ENCODE results near the gene CBL. TPM values are rescaled to one million over a fixed set of nuclear protein-coding genes. Genes with fewer than 3 reads are reported as not detected.
A peak's percentile ranks its signal among the peaks of the same experiment; 100 is the strongest.

Gene CBL
- total and polyA plus RNA-seq, 8 donors, result 2.0 to 9.8 (median 3.8) TPM

- no peaks in the 10 kb centered on the region for H3K9me3 ChIP-seq
- H3K4me1 ChIP-seq, result peaks cover 0 to 3% (median 0%) of the 10 kb centered on the region in 3 donors
- H3K27me3 ChIP-seq, result no peaks in the 10 kb centered on the region
- H3K27ac ChIP-seq, result peak overlapping the region in 1 of 4 donors; percentile 8
- no peak overlapping the region for H3K4me3 ChIP-seq
- WGBS, 2 donors, result 23 to 32% methylated on average over 3 of the region's 3 CpGs
- TF ChIP-seq CTCF (IDR thresholded peaks at IDR 0.05), result no peak
- H3K36me3 ChIP-seq, result no peaks in the 10 kb centered on the region
- intact Hi-C loops (cut with DNase I), result no loop called here
- FAIRE-seq, result no peak
- no peak for DNase-seq
- no peak for ATAC-seq
Observed at GRCh38 chr11:119263352-119263940, 57.3 kb downstream of the CBL start.

GRCh38 chr11:119266063-119266462 is 59.9 kb downstream of the CBL start:
- 91 to 95% methylated on average over 3 of the region's 3 CpGs for WGBS, 2 donors
- ATAC-seq, result no peak
- intact Hi-C loops (cut with DNase I), result no loop called here
- no peak for TF ChIP-seq CTCF (IDR thresholded peaks at IDR 0.05)
- FAIRE-seq, result no peak
- peaks cover 0 to 3% (median 0%) of the 10 kb centered on the region in 3 donors for H3K4me1 ChIP-seq
- H3K27me3 ChIP-seq, result no peaks in the 10 kb centered on the region
- DNase-seq, result no peak
- H3K9me3 ChIP-seq, result no peaks in the 10 kb centered on the region
- H3K27ac ChIP-seq, result no peak overlapping the region
- H3K4me3 ChIP-seq, result no peak overlapping the region
- H3K36me3 ChIP-seq, result no peaks in the 10 kb centered on the region

- intact Hi-C loops (cut with DNase I), result no loop called here
- Histone ChIP-seq H3K4me1 (peaks cover 0 to 3% (median 0%) of the 10 kb centered on the region in 3 donors), H3K9me3 (no peaks in the 10 kb centered on the region), H3K27me3 (no peaks in the 10 kb centered on the region), H3K27ac (no peak overlapping the region), H3K36me3 (no peaks in the 10 kb centered on the region), H3K4me3 (no peak overlapping the region)
- ATAC-seq (no peak), FAIRE-seq (no peak), DNase-seq (no peak)
- WGBS, 2 donors, result 91 to 94% methylated on average over 7 of the region's 7 CpGs
- no peak for TF ChIP-seq CTCF (IDR thresholded peaks at IDR 0.05)
Observed at GRCh38 chr11:119266517-119267255, 60.5 kb downstream of the CBL start.

GRCh38 chr11:119267645-119268044 is 61.5 kb downstream of the CBL start:
- ATAC-seq (no peak), FAIRE-seq (no peak), DNase-seq (no peak)
- Histone ChIP-seq H3K36me3 (no peaks in the 10 kb centered on the region), H3K27me3 (no peaks in the 10 kb centered on the region), H3K4me3 (no peak overlapping the region), H3K9me3 (no peaks in the 10 kb centered on the region), H3K4me1 (peaks cover 0 to 3% (median 0%) of the 10 kb centered on the region in 3 donors), H3K27ac (no peak overlapping the region)
- no peak for TF ChIP-seq CTCF (IDR thresholded peaks at IDR 0.05)
- intact Hi-C loops (cut with DNase I), result no loop called here
- WGBS, 2 donors, result 84 to 85% methylated on average over 5 of the region's 5 CpGs

GRCh38 chr11:119273721-119274120 is 67.6 kb downstream of the CBL start:
- no peak for FAIRE-seq
- Histone ChIP-seq H3K4me3 (no peak overlapping the region), H3K36me3 (peaks cover 0 to 13% (median 3%) of the 10 kb centered on the region in 3 donors), H3K27ac (no peak overlapping the region), H3K4me1 (peaks cover 0 to 4% (median 0%) of the 10 kb centered on the region in 3 donors), H3K9me3 (no peaks in the 10 kb centered on the region), H3K27me3 (no peaks in the 10 kb centered on the region)
- intact Hi-C loops (cut with DNase I), result no loop called here
- no peak for DNase-seq
- 94 to 96% methylated on average over 6 of the region's 6 CpGs for WGBS, 2 donors
- no peak for ATAC-seq
- TF ChIP-seq CTCF (IDR thresholded peaks at IDR 0.05), result no peak

All from pancreas (tissue), 10 donors.